Stomach (tissue), 19 donors: Measurements from ENCODE around the gene DCN. TPM values are rescaled to one million over a fixed set of nuclear protein-coding genes. Genes with fewer than 3 reads are reported as not detected.

Source experiments
- DNase-seq, 2 donors: peaks; one replicate each; pipeline versions ENCODE4 v3.0.0 to v3.0.0-alpha.2; 2013 to 2019
- H3K27ac ChIP-seq, 5 donors: fragments of 200-600 bp in 4 of 5; sonication (generic) in 4 of 5; one replicate each; pipeline ENCODE4 v1.5.1; 2013 to 2019; ENCODE audit warnings: mild to moderate bottlenecking in 1 of 5, moderate library complexity in 1 of 5
- H3K27me3 ChIP-seq, 3 donors: fragments of 200-600 bp; sonication (generic); one replicate each; pipeline ENCODE4 v1.5.1; 2017 to 2019; ENCODE audit warnings: mixed run types in 1 of 3
- H3K36me3 ChIP-seq, 4 donors: fragments of 200-600 bp; sonication (generic); 1 replicate in 3 of 4; 2 replicates in 1 of 4; pipeline ENCODE4 v1.5.1; 2016 to 2019
- H3K4me1 ChIP-seq, 4 donors: fragments of 200-600 bp; sonication (generic); one replicate each; pipeline ENCODE4 v1.5.1; 2016 to 2019
- H3K4me3 ChIP-seq, 4 donors: fragments of 200-600 bp; sonication (generic) in 3 of 4; one replicate each; pipeline ENCODE4 v1.5.1; 2016 to 2019; ENCODE audit warnings: mild to moderate bottlenecking in 1 of 4
- H3K9me3 ChIP-seq, 4 donors: fragments of 200-600 bp; sonication (generic); one replicate each; pipeline ENCODE4 v1.5.1; 2016 to 2019
- CTCF ChIP-seq, 7 experiments: fragments of 450-650 bp in 4 of 7; fragments of 200-600 bp in 3 of 7; sonication (generic) in 3 of 7; IDR thresholded peaks; one replicate each; pipeline ENCODE4 v1.5.1; 2016 to 2019; ENCODE audit warnings: antibody characterized with exemption in 7 of 7, control low read depth in 2 of 7, mild to moderate bottlenecking in 1 of 7
- EP300 ChIP-seq: sonication (generic); formaldehyde crosslinking; IDR thresholded peaks from one replicate; pipeline ENCODE4 v1.6.1; 2017; ENCODE audit warnings: antibody characterized with exemption
- POLR2A ChIP-seq, 4 donors: fragments of 450-650 bp; IDR thresholded peaks; one replicate each; pipeline ENCODE4 v1.6.1; 2016; ENCODE audit warnings: antibody characterized with exemption in 4 of 4, control low read depth in 2 of 4, mild to moderate bottlenecking in 1 of 4, moderate library complexity in 1 of 4
- POLR2AphosphoS5 ChIP-seq, 3 donors: sonication (generic); formaldehyde crosslinking; IDR thresholded peaks; one replicate each; pipeline ENCODE4 v1.6.1; 2016; ENCODE audit warnings: antibody characterized with exemption in 3 of 3
- WGBS, 5 donors: extraction: QIAGEN DNeasy Blood & Tissue Kit in 3 of 5; methylation state at CpG; one replicate each; pipeline versions ENCODE4 v1.1.5 to v1.1.7; 2013 to 2018; 5-methylcytosine and 5-hydroxymethylcytosine counted together
- intact Hi-C: fragments of 100-400 bp; cut with DNase I; formaldehyde crosslinking; loops from one replicate; pipeline ENCODE4 v1.15.1; 2023; ENCODE audit warnings: low total_unique reads
- long read RNA-seq, 10 donors: transcript quantifications; one replicate each; lab custom pipeline, GENCODE V29; 2026
- polyA plus RNA-seq, 3 donors: library from polyadenylated mRNA; stranded (reverse); fragments of 200-250 nt; gene quantifications; one replicate each; pipeline ENCODE4 v1.2.3, GENCODE V29; 2013
- total RNA-seq, 5 donors: library from RNA; depleted of rRNA; stranded (reverse); fragments of >200 nt; gene quantifications; one replicate each; pipeline versions ENCODE4 v1.1.0 to v1.2.3, GENCODE V29; 2014 to 2016
- donor health status: healthy with polysubstance abuse.
- donor health status: Bipolar disorder and iron deficiency.
- donor health status: healthy.

The DCN gene, protein sequence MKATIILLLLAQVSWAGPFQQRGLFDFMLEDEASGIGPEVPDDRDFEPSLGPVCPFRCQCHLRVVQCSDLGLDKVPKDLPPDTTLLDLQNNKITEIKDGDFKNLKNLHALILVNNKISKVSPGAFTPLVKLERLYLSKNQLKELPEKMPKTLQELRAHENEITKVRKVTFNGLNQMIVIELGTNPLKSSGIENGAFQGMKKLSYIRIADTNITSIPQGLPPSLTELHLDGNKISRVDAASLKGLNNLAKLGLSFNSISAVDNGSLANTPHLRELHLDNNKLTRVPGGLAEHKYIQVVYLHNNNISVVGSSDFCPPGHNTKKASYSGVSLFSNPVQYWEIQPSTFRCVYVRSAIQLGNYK
- total RNA-seq (1,000 to 10,000 TPM in 1 of 5 donors, 100 to 1,000 TPM in 4; 189 to 1,044 (median 516) TPM), polyA plus RNA-seq (100 to 1,000 TPM; 145 to 368 (median 223) TPM)
- long read RNA-seq, donor 1, full-length matches to known transcripts, result 123 of 185 reads
- long read RNA-seq, donor 1, partial matches to known transcripts, result 62 of 185 reads
- long read RNA-seq, donor 1, other reads (novel, unspliced or antisense), result 0 of 185 reads
- long read RNA-seq, donor 2, full-length matches to known transcripts, result 197 of 248 reads
- long read RNA-seq, donor 2, partial matches to known transcripts, result 51 of 248 reads
- long read RNA-seq, donor 2, other reads (novel, unspliced or antisense), result 0 of 248 reads
- long read RNA-seq, donor 3, full-length matches to known transcripts, result 100 of 170 reads
- long read RNA-seq, donor 3, partial matches to known transcripts, result 70 of 170 reads
- long read RNA-seq, donor 3, other reads (novel, unspliced or antisense), result 0 of 170 reads
- long read RNA-seq, donor 4, full-length matches to known transcripts, result 27 of 27 reads
- long read RNA-seq, donor 4, partial matches to known transcripts, result 0 of 27 reads
- long read RNA-seq, donor 4, other reads (novel, unspliced or antisense), result 0 of 27 reads
- long read RNA-seq, donor 5, full-length matches to known transcripts, result 312 of 450 reads
- long read RNA-seq, donor 5, partial matches to known transcripts, result 138 of 450 reads
- long read RNA-seq, donor 5, other reads (novel, unspliced or antisense), result 0 of 450 reads
- long read RNA-seq, donor 6, full-length matches to known transcripts, result 447 of 588 reads
- long read RNA-seq, donor 6, partial matches to known transcripts, result 134 of 588 reads
- long read RNA-seq, donor 6, other reads (novel, unspliced or antisense), result 7 of 588 reads
- long read RNA-seq, donor 7, full-length matches to known transcripts, result 281 of 409 reads
- long read RNA-seq, donor 7, partial matches to known transcripts, result 128 of 409 reads
- long read RNA-seq, donor 7, other reads (novel, unspliced or antisense), result 0 of 409 reads
- long read RNA-seq, donor 8, full-length matches to known transcripts, result 174 of 223 reads
- long read RNA-seq, donor 8, partial matches to known transcripts, result 49 of 223 reads
- long read RNA-seq, donor 8, other reads (novel, unspliced or antisense), result 0 of 223 reads
- long read RNA-seq, donor 9, full-length matches to known transcripts, result 260 of 463 reads
- long read RNA-seq, donor 9, partial matches to known transcripts, result 196 of 463 reads
- long read RNA-seq, donor 9, other reads (novel, unspliced or antisense), result 7 of 463 reads
- long read RNA-seq, donor 10, full-length matches to known transcripts, result 54 of 59 reads
- long read RNA-seq, donor 10, partial matches to known transcripts, result 5 of 59 reads
- long read RNA-seq, donor 10, other reads (novel, unspliced or antisense), result 0 of 59 reads

GRCh38 chr12:91182636-91183455, at the start of gene DCN:
TSS of gene DCN (minus strand) at chr12:91182817. CDS start at chr12:91178552, 4,265 bp downstream.
- H3K36me3 ChIP-seq, result no peaks in the 10 kb centered on the region
- 50 to 61% (median 56%) methylated on average over 4 of the region's 4 CpGs for WGBS, 5 donors
- H3K9me3 ChIP-seq, result no peaks in the 10 kb centered on the region
- intact Hi-C loops, result no loop called here
- peaks cover 0 to 5% (median 0%) of the 10 kb centered on the region in 4 donors for H3K4me1 ChIP-seq
- H3K27ac ChIP-seq, result peak within 1 kb of the TSS in 4 of 5 donors; percentile 39 to 74 (median 66)
- H3K4me3 ChIP-seq, result peak within 1 kb of the TSS; percentile 13 to 47 (median 23)
- TF ChIP-seq EP300, result no peak
- no peak for TF ChIP-seq CTCF (IDR thresholded peaks at IDR 0.05)
- no peak for TF ChIP-seq POLR2A (IDR thresholded peaks at IDR 0.05)
- TF ChIP-seq POLR2AphosphoS5 (IDR thresholded peaks at IDR 0.05), result no peak
- DNase-seq, result peak in 1 of 2 donors; percentile 71
- H3K27me3 ChIP-seq, result no peaks in the 10 kb centered on the region

DNA sequence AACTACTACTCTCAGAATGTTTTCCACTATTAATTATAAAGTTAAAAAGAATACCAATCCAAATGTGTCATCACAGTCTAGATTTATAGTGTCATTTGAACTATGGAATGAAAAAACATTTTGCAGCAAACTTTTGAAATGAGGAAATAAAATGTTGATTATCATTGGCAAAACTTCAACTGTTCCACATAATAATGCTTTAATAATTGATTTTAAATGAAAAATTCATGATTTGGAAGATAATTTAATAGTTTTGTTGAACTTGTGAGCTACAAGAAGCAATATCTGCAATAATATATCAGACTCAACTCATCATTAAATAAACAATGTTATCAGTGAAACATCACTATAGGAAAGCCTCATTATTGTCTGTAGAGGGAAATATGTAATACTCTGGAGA, 48.2 kb upstream of the DCN start:
- Histone ChIP-seq H3K36me3 (no peaks in the 10 kb centered on the region), H3K27ac (no peak overlapping the region), H3K4me1 (no peaks in the 10 kb centered on the region), H3K9me3 (no peaks in the 10 kb centered on the region), H3K27me3 (no peaks in the 10 kb centered on the region), H3K4me3 (no peak overlapping the region)
- intact Hi-C loops, result no loop called here
- TF ChIP-seq POLR2A (IDR thresholded peaks at IDR 0.05) (no peak), POLR2AphosphoS5 (IDR thresholded peaks at IDR 0.05) (no peak), CTCF (IDR thresholded peaks at IDR 0.05) (no peak), EP300 (no peak)
- DNase-seq, result peak in 1 of 2 donors; percentile 19

GRCh38 chr12:91226951-91227350, 44.3 kb upstream of the DCN start:
- H3K36me3 ChIP-seq, result no peaks in the 10 kb centered on the region
- H3K4me3 ChIP-seq, result no peak overlapping the region
- no peak for DNase-seq
- H3K27ac ChIP-seq, result no peak overlapping the region
- 81 to 94% (median 85%) methylated on average over 1 of the region's 1 CpG for WGBS, 5 donors
- TF ChIP-seq EP300 (no peak), CTCF (IDR thresholded peaks at IDR 0.05) (no peak), POLR2AphosphoS5 (IDR thresholded peaks at IDR 0.05) (no peak), POLR2A (IDR thresholded peaks at IDR 0.05) (no peak)
- no peaks in the 10 kb centered on the region for H3K9me3 ChIP-seq
- peaks cover 0 to 7% (median 0%) of the 10 kb centered on the region in 4 donors for H3K4me1 ChIP-seq
- intact Hi-C loops, result no loop called here
- H3K27me3 ChIP-seq, result no peaks in the 10 kb centered on the region
